Gastrocnemius medialis (tissue), 4 donors: ENCODE results near the gene QSOX2.

ENCODE experiments used
- POLR2A ChIP-seq, 2 donors: fragments of 450-650 bp; IDR thresholded peaks; one replicate each; pipeline ENCODE4 v1.6.1; 2017; ENCODE audit warnings: antibody characterized with exemption in 2 of 2, mild to moderate bottlenecking in 2 of 2, moderate library complexity in 2 of 2
- TF ChIP-seq, protein P1 (sequence below), 5 experiments: fragments of 450-650 bp in 3 of 5; fragments of 200-600 bp in 2 of 5; sonication (generic) in 2 of 5; IDR thresholded peaks in 4 of 5; conservative IDR thresholded peaks in 1 of 5; 1 replicate in 4 of 5; 2 replicates in 1 of 5; pipeline ENCODE4 v1.5.1; 2016 to 2019; ENCODE audit warnings: antibody characterized with exemption in 5 of 5, mild to moderate bottlenecking in 3 of 5, moderate library complexity in 3 of 5

DNA sequence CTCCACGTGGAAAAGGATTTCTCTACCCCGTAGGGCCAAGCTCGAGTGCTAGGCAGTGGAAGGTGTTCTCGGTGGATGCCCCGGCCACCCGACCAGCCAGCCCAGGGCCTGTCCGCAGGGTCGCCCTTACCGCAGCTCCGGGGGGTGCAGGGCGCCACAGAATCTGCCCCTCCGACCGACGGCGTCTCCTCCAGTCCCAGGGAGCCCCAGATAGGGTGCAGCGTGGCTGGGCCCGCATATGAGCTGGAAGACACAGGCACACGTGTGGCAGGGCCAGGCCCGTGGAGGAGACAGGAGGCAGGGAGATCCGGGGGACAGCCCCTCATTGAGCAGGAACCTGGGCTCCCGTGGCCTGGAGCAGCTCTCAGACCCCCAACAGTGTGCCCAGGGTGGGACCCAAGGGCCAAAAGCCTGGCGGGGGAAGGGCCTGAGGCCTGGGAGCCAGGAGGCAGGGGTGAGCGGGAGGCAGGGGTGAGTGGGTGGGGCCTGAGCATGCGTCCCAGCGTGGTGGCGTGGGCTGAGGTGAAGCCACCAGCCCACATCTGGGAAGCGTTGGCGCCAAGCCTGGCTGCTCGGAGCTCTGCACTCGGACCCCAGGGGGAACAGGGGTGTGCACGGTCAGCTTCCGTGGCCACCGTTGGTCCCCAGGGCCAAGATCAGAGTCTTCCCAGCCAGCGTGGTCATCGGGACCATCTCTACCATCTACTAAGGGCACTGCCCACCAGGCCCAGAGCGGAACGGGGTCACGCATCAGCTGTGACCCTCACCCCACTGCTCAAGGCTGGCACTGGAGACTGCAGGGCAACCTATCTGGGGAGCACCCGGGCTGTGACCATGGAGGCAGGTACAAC, 36.0 kb upstream of the QSOX2 start:
- TF ChIP-seq, protein P1, sequence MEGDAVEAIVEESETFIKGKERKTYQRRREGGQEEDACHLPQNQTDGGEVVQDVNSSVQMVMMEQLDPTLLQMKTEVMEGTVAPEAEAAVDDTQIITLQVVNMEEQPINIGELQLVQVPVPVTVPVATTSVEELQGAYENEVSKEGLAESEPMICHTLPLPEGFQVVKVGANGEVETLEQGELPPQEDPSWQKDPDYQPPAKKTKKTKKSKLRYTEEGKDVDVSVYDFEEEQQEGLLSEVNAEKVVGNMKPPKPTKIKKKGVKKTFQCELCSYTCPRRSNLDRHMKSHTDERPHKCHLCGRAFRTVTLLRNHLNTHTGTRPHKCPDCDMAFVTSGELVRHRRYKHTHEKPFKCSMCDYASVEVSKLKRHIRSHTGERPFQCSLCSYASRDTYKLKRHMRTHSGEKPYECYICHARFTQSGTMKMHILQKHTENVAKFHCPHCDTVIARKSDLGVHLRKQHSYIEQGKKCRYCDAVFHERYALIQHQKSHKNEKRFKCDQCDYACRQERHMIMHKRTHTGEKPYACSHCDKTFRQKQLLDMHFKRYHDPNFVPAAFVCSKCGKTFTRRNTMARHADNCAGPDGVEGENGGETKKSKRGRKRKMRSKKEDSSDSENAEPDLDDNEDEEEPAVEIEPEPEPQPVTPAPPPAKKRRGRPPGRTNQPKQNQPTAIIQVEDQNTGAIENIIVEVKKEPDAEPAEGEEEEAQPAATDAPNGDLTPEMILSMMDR (IDR thresholded peaks at IDR 0.05 in 4 of 5, conservative IDR thresholded peaks at IDR 0.05 in 1 of 5): no peak
- no peak for TF ChIP-seq POLR2A (IDR thresholded peaks at IDR 0.05)
